Ovary (tissue), 9 donors: Measurements from ENCODE around the gene DCPS. TPM values are rescaled to one million over a fixed set of nuclear protein-coding genes. Genes with fewer than 3 reads are reported as not detected.
"Not testable (repeated sequence)": the region's sequence is repeated elsewhere in the genome, so short reads cannot be mapped to it uniquely, and the experiment has no call there.

Experiments
- DNase-seq, 5 donors: peaks; one replicate each; pipeline ENCODE4 v3.0.0-alpha.2; 2019 to 2020
- H3K27ac ChIP-seq, 2 donors: fragments of 200-600 bp; one replicate each; pipeline versions ENCODE4 v1.5.1 to v1.8.0; 2019 to 2022
- H3K27me3 ChIP-seq: fragments of 200-600 bp; one replicate; pipeline ENCODE4 v1.8.0; 2022
- H3K36me3 ChIP-seq: fragments of 200-600 bp; sonication (generic); one replicate; pipeline ENCODE4 v1.5.1; 2019
- H3K4me1 ChIP-seq: one replicate; pipeline ENCODE4 v1.8.1; 2013; ENCODE audit warnings: mild to moderate bottlenecking, moderate library complexity; ENCODE audit not compliant: insufficient read depth
- H3K4me3 ChIP-seq: fragments of 200-600 bp; sonication (generic); one replicate; pipeline ENCODE4 v1.5.1; 2017
- H3K9me3 ChIP-seq, 2 donors: fragments of 200-600 bp in 1 of 2; sonication (generic) in 1 of 2; one replicate each; pipeline versions ENCODE4 v1.5.1 to v1.8.1; 2013 to 2019; ENCODE audit warnings: mild to moderate bottlenecking in 1 of 2, moderate library complexity in 1 of 2
- EP300 ChIP-seq: sonication (generic); formaldehyde crosslinking; IDR thresholded peaks from one replicate; pipeline ENCODE4 v1.6.1; 2017; ENCODE audit warnings: antibody characterized with exemption
- POLR2A ChIP-seq: fragments of 450-650 bp; IDR thresholded peaks from one replicate; pipeline ENCODE4 v1.6.1; 2017; ENCODE audit warnings: antibody characterized with exemption, mild to moderate bottlenecking, moderate library complexity
- WGBS, 3 donors: extraction: QIAGEN DNeasy Blood & Tissue Kit in 1 of 3; methylation state at CpG; one replicate each; pipeline versions ENCODE4 v1.1.5 to v1.1.7; 2013 to 2017; 5-methylcytosine and 5-hydroxymethylcytosine counted together
- intact Hi-C, 4 donors: fragments of 100-400 bp; cut with DNase I; formaldehyde crosslinking; loops; one replicate each; pipeline versions ENCODE4 v1.11.0 to v1.15.1; 2022 to 2023
- polyA plus RNA-seq, 2 donors: library from polyadenylated mRNA; stranded (reverse); fragments of 200-250 nt in 1 of 2; fragments of 350-450 nt in 1 of 2; fragmentation: Illumina TruSeq in 1 of 2; extraction: RNeasy Lipid Tissue Mini Kit (QIAGEN cat#74804) in 1 of 2; gene quantifications; one replicate each; pipeline ENCODE4 v1.2.3, GENCODE V29; 2013 to 2014
- total RNA-seq, 7 donors: library from RNA; depleted of rRNA in 2 of 7; stranded (reverse); fragments of >200 nt in 2 of 7; fragmentation: NEBNext Ultra II Directional in 3 of 7; extraction: Animal tissue kit (Norgen Biotek cat#: 25700) in 3 of 7; gene quantifications; one replicate each; pipeline versions ENCODE4 v1.1.0 to v1.2.4, GENCODE V29; 2016 to 2023
- TF ChIP-seq, protein P1 (sequence below), 3 donors: fragments of 450-650 bp in 2 of 3; fragments of 200-600 bp in 1 of 3; IDR thresholded peaks; one replicate each; pipeline versions ENCODE4 v1.5.1 to v1.8.0; 2016 to 2022; ENCODE audit warnings: antibody characterized with exemption in 3 of 3, mild to moderate bottlenecking in 1 of 3
- donor health status: DM: no; HTN: no; CAD: no; lungs with moderate emphysema.
- donor health status: DM: no; HTN: no; CAD: no.
- donor health status: Bipolar disorder and iron deficiency.
- donor health status: DM: yes; HTN: yes; CAD: no.
- donor health status: DM: no; HTN: no; CAD: no.
- donor health status: DM: yes; HTN: yes; CAD: no.

The DCPS gene
- total and polyA plus RNA-seq, 9 donors, result 6.6 to 17.2 (median 13.5) TPM

DNA sequence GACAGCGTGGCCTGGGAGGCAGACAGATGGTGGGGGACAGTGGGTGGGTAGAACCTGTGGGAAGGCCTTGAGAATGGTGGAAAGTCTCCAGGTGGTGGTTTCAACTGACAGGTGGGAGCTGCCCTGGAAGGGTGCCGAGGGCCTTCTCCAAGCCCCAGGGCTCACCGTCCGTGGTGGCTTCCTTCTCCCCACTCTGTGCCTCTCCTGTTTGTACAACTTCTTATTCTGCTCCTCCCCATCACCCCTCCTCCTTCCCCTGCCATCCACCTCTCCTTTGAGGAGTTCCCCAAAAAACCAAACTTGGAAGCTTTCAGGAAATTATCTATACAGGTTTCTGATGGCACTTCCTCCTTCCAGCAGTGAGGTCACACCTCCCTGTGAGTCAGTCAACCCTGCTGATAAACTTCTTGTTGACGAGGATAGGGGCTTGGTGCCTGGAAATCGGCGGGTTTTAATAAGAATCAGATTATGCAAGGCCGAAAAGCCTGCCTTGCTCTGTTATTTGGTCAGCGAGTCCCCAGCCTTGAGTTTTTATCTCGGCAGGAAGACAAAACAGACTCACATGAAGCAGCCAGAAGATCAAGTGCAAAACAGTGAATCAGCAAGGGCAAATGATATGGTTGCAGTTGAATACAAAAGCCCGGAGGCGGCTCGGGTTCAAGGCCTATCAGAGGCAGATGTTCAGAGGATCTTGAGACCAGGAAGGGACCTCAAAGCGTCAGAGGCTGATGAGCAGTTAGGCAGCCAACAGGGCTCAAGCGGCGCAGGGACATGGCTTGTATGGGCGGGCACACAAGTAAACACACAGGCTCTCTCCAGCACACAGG lies 42.1 kb downstream of the DCPS start:
- DNase-seq, result peak; percentile 80 to 88 (median 82)
- H3K36me3 ChIP-seq, result no peaks in the 10 kb centered on the region
- intact Hi-C loops, result no loop called here
- no peaks in the 10 kb centered on the region for H3K9me3 ChIP-seq
- no peak overlapping the region for H3K4me3 ChIP-seq
- TF ChIP-seq EP300, result no peak
- TF ChIP-seq POLR2A, result peak; percentile 37
- TF ChIP-seq, protein P1, sequence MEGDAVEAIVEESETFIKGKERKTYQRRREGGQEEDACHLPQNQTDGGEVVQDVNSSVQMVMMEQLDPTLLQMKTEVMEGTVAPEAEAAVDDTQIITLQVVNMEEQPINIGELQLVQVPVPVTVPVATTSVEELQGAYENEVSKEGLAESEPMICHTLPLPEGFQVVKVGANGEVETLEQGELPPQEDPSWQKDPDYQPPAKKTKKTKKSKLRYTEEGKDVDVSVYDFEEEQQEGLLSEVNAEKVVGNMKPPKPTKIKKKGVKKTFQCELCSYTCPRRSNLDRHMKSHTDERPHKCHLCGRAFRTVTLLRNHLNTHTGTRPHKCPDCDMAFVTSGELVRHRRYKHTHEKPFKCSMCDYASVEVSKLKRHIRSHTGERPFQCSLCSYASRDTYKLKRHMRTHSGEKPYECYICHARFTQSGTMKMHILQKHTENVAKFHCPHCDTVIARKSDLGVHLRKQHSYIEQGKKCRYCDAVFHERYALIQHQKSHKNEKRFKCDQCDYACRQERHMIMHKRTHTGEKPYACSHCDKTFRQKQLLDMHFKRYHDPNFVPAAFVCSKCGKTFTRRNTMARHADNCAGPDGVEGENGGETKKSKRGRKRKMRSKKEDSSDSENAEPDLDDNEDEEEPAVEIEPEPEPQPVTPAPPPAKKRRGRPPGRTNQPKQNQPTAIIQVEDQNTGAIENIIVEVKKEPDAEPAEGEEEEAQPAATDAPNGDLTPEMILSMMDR (IDR thresholded peaks at IDR 0.05), result no peak
- H3K27me3 ChIP-seq, result no peaks in the 10 kb centered on the region
- H3K4me1 ChIP-seq, result peaks cover 42% of the 10 kb centered on the region
- WGBS, 3 donors, result 9 to 22% (median 13%) methylated on average over 17 of the region's 17 CpGs
- H3K27ac ChIP-seq, result peak overlapping the region; percentile 43 to 81

DNA sequence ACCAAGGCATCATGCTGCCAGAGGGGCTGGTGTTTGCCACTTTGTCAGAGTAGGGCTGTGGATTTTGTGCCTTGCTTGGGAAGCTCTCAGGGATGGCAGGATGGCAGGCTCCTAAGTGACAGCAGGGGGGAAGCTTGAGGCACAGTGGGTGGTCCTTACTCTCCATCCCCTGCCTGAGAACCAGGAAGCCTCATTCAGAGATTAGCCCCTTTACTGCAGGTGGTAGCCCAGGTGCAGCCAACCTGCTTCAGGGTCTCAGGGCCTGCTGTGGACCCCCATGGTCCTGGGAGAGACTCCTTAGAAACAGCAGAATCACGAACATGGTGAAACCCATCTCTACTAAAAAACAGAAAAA lies 42.7 kb downstream of the DCPS start:
- WGBS, 3 donors, result 59 to 76% (median 68%) methylated on average over 1 of the region's 1 CpG
- peaks cover 45% of the 10 kb centered on the region for H3K4me1 ChIP-seq
- no peaks in the 10 kb centered on the region for H3K36me3 ChIP-seq
- H3K27ac ChIP-seq, result peak overlapping the region; percentile 43 to 81
- intact Hi-C loops, result no loop called here
- no peak overlapping the region for H3K4me3 ChIP-seq
- DNase-seq, result no peak
- no peaks in the 10 kb centered on the region for H3K9me3 ChIP-seq
- TF ChIP-seq, protein P1 (IDR thresholded peaks at IDR 0.05), result no peak
- no peaks in the 10 kb centered on the region for H3K27me3 ChIP-seq

DNA sequence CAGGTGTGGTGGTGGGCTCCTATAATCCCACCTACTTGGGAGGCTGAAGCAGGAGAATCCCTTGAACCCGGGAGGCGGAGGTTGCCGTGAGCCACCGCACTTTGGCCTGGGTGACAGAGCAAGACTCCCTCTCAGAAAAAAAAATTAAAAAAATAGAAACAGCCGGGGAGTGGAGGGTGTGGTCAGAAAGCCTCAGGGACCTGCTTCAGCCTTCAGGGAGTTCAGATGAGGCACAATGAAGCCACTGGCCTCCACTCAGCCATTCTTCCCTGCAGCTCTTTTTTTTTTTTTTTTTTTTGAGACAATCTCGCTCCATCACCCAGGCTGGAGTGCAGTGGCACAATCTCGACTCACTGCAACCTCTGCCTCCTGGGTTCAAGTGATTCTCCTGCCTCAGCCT lies 43.1 kb downstream of the DCPS start:
- intact Hi-C loops, H3K27me3 ChIP-seq, H3K4me3 ChIP-seq, H3K36me3 ChIP-seq, H3K9me3 ChIP-seq: not testable (repeated sequence)
- peak in 2 of 5 donors; percentile 32 to 46 for DNase-seq
- Histone ChIP-seq H3K4me1 (peaks cover 48% of the 10 kb centered on the region), H3K27ac (peak overlapping the region; percentile 43 to 81)
- 57 to 64% (median 59%) methylated on average over 7 of the region's 7 CpGs for WGBS, 3 donors

DNA sequence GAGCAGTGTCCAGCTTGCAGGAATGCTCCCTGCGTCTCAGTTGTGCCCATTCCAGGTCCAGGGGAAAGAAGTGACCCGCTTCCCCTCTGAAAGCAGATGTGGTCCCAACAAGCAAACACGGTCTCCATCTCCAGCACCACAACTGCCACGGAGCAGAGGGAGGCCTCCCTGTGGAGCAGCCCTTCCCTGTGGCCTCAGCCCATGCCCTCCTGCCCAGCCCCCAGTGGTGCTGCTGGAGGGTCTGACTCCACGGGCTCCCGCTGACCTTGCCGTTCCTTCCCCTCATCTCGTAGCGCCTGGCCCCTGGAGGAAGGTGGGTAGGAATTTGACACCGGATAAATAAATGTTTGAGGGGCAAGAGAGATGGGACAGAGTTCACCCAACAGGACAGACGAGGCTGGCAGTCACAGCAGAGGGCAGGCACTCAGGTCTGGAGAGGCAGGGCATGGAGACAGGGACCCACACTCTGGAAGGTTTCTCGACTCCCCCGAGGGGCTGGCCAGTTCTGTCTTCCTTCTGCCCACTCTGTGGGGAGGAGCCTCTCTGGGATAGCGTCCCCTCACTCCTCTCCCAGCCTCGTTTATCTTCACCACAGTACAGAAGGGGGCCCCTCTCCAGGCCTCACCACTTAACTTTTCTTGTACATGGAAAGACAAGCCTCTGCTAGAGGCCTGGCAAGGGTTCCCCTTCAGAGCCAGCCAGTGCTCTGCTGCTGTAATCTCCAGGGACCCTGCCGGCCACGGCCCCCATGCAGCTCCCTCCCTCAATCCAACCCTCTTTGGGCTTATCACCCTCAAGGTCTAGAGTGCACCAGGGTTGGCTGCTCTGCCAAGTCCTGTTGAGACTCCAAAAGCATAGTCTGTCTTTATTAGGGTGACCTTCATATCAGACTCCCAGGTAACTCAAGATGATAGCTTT lies 44.1 kb downstream of the DCPS start:
- no peak for TF ChIP-seq EP300
- no peak for TF ChIP-seq POLR2A
- TF ChIP-seq, protein P1 (IDR thresholded peaks at IDR 0.05), result no peak
- DNase-seq, result peak in 3 of 5 donors; percentile 42 to 66 (median 45)
- 39 to 48% (median 45%) methylated on average over 17 of the region's 17 CpGs for WGBS, 3 donors
- peaks cover 53% of the 10 kb centered on the region for H3K4me1 ChIP-seq
- H3K4me3 ChIP-seq, result no peak overlapping the region
- no peaks in the 10 kb centered on the region for H3K36me3 ChIP-seq
- H3K27me3 ChIP-seq, result no peaks in the 10 kb centered on the region
- H3K27ac ChIP-seq, result peak overlapping the region; percentile 63 to 81
- no peaks in the 10 kb centered on the region for H3K9me3 ChIP-seq
- intact Hi-C loops, result no loop called here
